Midbrain (tissue), 1 donor: Measurements from ENCODE around the gene TYSND1.
"Not testable (repeated sequence)": the region's sequence is repeated elsewhere in the genome, so short reads cannot be mapped to it uniquely, and the experiment has no call there.

ENCODE experiments used
- DNase-seq: peaks from one replicate; lab custom pipeline; 2025; lab: John Stamatoyannopoulos, UW

The TYSND1 gene

GRCh38 chr10:70109064-70109729, 37.3 kb downstream of the TYSND1 start:
- DNase-seq, result no peak

DNA sequence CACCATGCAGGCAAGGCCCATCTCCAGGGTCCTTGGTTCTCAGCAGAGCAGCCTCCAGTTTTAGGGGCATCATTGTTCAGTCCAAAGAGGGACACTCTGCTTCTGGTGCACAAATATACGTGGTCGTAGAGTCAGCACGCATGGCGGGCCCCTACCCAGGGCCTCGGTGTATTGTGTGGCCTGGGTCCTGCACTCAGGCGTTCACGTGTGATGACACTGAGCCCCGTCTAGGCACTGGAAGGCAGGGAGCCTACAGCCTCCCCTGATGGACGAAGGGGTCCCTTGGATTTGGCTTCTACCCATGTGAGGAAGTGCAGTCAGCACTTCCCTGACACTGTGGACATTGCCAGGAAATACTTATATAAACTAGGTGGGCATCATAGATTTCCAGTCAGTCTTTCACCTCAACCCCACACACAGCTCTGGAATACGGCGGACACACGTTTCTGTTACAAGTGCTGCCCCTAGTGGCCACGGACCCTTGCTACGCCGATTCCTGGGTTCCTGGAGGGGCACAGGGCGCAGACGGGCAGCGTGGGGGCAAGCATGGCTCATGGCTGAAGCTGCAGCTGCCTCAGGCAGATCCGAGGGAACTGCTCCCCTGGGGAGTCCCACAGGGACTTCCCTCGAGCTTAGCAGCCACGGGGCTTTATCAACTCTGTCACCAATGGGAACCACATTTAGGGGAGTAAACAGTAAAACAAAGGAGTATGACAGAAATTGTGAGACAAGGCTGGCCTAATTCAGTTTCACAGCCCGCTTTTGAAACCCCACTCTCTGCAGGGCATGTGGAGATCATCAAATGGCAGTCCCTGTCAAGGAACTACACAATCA, 39.3 kb downstream of the TYSND1 start:
- DNase-seq, result no peak

- DNase-seq, result no peak
Observed at GRCh38 chr10:70101668-70102067, 44.8 kb downstream of the TYSND1 start.

GRCh38 chr10:70101068-70101562, 45.4 kb downstream of the TYSND1 start:
- not testable (repeated sequence) for DNase-seq

GRCh38 chr10:70098271-70098670, 48.2 kb downstream of the TYSND1 start:
- no peak for DNase-seq

DNA sequence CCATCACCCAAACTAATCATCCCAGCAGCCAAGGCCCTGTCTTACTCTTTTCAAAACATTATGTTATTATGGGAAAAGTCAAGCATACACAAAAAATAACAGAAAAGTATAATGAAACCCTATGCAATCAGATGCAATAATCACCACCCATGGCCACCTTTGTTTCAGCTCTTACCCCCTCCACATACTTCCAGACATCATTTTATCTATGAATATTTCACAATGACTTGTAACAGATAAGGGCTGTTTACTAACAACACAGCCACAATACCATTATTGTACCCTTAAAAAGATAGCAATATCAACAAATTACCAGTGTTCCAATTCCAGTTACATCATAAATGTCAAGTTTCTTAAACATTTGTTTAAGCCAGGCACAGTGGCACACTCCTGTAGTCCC, 49.0 kb downstream of the TYSND1 start:
- no peak for DNase-seq

DNA sequence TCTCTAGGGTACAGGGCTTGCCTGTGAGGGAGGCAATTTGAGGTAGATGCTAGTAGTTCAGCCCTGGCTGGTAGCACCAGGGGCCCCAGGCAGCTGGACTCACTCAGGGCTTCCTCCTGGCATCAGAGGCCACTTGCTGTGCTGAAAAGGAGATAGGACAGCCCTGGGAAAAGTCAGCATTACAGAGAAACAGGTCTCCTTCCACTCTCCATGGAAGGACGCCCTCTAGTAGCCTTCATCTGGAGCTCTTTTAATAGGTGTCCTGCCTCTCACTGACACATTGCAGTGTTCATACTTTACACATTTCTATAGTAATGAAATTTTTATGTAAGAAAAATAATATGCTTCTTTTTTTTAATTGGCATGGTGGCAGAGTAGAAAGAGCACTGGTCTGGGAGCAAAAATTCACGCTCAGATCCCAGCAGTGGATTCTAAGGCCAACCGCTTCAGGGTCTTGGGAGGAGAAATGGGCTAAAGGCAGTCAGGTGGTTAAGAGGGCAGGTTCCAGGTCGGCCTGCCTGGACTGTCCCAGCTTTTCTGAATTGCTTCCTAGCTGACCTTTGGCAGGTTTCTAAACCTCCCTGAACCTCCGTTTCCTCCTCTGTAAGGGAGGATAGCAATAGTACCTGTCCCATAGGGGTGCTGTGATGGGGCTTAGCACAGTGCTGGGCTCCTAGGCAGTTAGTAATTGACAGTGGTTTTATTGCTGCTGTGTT, 49.6 kb downstream of the TYSND1 start:
- DNase-seq, result no peak

DNA sequence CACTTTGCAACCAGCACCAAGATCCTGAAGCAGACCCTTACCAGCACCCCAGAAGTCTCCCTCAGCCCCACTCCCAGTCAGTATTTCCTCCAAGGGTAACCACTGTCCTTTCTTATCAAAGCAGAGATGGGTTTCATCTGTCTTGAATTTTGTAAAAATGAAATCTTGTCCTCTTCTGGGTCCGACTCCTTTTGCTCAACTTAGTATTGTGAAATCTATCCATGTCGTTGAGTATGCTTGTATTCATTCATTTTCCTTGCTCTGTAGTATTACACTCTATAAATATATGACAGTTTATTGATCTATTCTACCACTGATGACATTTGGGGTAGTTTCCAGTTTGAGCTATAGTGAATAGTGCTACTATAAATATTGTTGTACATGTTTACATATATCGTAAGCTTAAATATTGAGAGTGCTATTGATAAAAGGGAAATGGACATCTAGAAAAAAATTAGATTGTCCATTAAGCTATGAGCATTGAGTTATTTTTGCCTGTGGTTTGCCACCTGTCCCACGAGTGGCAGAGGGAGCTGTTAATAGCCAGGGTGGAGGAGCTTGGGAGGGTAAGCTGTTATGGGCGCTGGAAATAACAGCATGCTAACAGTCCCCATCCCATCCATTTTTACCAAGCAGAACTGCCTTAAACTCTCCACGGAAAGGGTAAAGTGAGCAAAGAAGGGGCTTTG, 50.3 kb downstream of the TYSND1 start:
- DNase-seq, result no peak

DNA sequence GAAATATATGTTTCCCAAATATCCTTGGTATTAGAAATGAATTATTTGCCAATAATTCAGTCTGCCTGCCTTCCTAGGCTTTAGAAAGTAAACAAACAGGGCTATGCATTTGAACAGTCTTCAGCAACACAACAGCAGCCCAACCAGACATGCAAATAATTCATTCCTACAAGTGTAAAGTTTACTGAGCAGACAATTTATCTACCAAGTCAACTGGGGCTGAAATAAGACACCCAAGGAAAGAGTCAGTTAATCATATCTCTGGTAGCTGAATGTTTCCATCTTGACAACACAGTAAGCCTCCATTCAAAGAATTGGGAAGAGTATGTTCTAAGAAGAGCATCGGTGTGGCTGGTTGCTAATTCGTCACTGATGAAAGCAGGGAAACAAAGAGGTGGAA, 52.2 kb downstream of the TYSND1 start:
- no peak for DNase-seq

- DNase-seq, result no peak
Observed at GRCh38 chr10:70093335-70093944, 53.1 kb downstream of the TYSND1 start.

DNA sequence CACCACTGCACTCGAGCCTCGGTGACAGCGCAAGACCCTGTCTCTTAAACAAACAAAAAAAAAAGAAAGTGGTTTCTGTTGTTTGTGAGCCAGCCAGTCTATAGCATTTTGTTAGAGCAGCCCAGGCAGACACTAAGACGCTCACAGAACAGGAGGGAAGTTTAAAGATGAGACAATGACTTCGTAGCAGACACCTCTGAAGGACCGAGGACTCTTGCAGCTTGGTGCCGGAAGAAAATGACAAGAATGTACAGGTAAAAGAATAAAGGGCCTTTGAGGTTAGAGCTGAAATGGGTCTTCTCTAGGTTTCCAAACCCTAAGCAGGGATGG, 54.1 kb downstream of the TYSND1 start:
- DNase-seq, result no peak

GRCh38 chr10:70090951-70091350, 55.5 kb downstream of the TYSND1 start:
- no peak for DNase-seq

- no peak for DNase-seq
Observed at GRCh38 chr10:70090013-70090412, 56.5 kb downstream of the TYSND1 start.

DNA sequence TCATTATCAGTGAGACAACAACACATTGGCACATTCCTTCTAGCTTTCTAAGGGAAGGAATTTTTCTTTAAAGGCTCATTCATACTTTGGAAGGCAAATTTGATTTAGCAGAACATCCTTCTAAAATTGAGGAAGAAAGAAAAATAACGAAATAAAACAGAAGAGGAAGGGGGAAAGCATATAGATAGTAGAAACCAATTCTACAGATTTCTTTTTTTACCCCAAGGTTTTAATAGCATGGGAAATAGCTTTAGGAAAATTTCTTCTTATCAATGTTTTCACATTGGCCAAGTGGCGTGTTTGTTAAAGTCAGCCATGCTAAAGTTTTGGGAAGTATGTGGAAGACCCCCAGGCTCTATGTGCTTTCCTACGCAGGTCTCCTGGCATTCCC, 58.2 kb downstream of the TYSND1 start:
- DNase-seq, result no peak
